ENCODE data around the gene SLC17A8.

GRCh38 chr12:100375038-100375735, 18.3 kb downstream of the SLC17A8 start:
- TF ChIP-seq CTCF (IDR thresholded peaks at IDR 0.05; ENCODE audit: low read depth, low read length, missing input control) (no peak), YY1 (IDR thresholded peaks at IDR 0.05) (no peak), GABPA (IDR thresholded peaks at IDR 0.05 in 1 of 2, conservative IDR thresholded peaks at IDR 0.05 in 1 of 2) (no peak), REST (IDR thresholded peaks at IDR 0.05) (no peak), EGR1 (IDR thresholded peaks at IDR 0.05; ENCODE audit: low read depth in 2 of 2) (no peak), HNF4A (conservative IDR thresholded peaks at IDR 0.05) (no peak), FOXA1 (IDR thresholded peaks at IDR 0.05) (no peak), ATF3 (IDR thresholded peaks at IDR 0.05) (no peak)

Data from liver (tissue), 3 donors.